IMR-90 (cell line): ENCODE results near the gene GRM4. TPM values are rescaled to one million over a fixed set of nuclear protein-coding genes. Genes with fewer than 3 reads are reported as not detected.

Experiments
- ATAC-seq: fragments of 200-7000 bp; cut with Tn5 transposase; 2 replicates; pipeline ENCODE4 v1.9.1; 2020; ENCODE audit warnings: low read depth, mild to moderate bottlenecking, moderate library complexity
- BruUV-seq: library from RNA; stranded (reverse); fragments of 400-500 nt; replicated peaks from 2 replicates; lab custom pipeline; 2021; lab: Mats Ljungman, UMichigan
- CTCF ChIA-PET: fragments of 300-600 bp; formaldehyde crosslinking; extraction: SDS; loops from one replicate; lab custom pipeline; 2021; ENCODE audit warnings: antibody characterized with exemption; lab: Yijun Ruan, JAX
- POLR2A ChIA-PET: fragments of 300-600 bp; sonication (Branson Sonifier 250); formaldehyde crosslinking; loops from one replicate; lab custom pipeline; 2022; ENCODE audit warnings: antibody characterized with exemption; ENCODE audit not compliant: unreplicated experiment; lab: Charles Lee
- DNase-seq: peaks from one replicate; pipeline ENCODE4 v3.0.0; 2013
- H2AFZ ChIP-seq: replicated peaks from 2 replicates; pipeline ENCODE3; 2013; ENCODE audit warnings: low read length, mild to moderate bottlenecking; ENCODE audit not compliant: poor library complexity
- H2AK5ac ChIP-seq: 2 replicates; pipeline ENCODE4 v1.6.1; 2013; ENCODE audit warnings: low read depth, low read length, inconsistent platforms
- H2AK9ac ChIP-seq: replicated peaks from 2 replicates; pipeline ENCODE3; 2013; ENCODE audit warnings: mild to moderate bottlenecking, low read depth, low read length, moderate library complexity; ENCODE audit not compliant: poor library complexity
- H2BK120ac ChIP-seq: 2 replicates; pipeline ENCODE4 v1.6.1; 2013; ENCODE audit warnings: low read depth, low read length, inconsistent platforms
- H2BK15ac ChIP-seq: 3 replicates; pipeline ENCODE4 v1.6.1; 2013; ENCODE audit warnings: low read depth, low read length, inconsistent platforms
- H2BK20ac ChIP-seq: 2 replicates; pipeline ENCODE4 v1.6.1; 2013; ENCODE audit warnings: low read depth, mild to moderate bottlenecking, inconsistent platforms, low read length, moderate library complexity
- H2BK5ac ChIP-seq: 2 replicates; pipeline ENCODE4 v1.6.1; 2013; ENCODE audit warnings: mild to moderate bottlenecking, low read depth, low read length, inconsistent platforms; ENCODE audit not compliant: poor library complexity, severe bottlenecking
- H3K14ac ChIP-seq: replicated peaks from 2 replicates; pipeline ENCODE4 v1.6.1; 2013; ENCODE audit warnings: low read depth, low read length, inconsistent platforms
- H3K18ac ChIP-seq: 2 replicates; pipeline ENCODE4 v1.6.1; 2013; ENCODE audit warnings: low read depth, low read length, control low read depth
- H3K23ac ChIP-seq: 2 replicates; pipeline ENCODE4 v1.6.1; 2013; ENCODE audit warnings: low read depth, low read length, inconsistent platforms
- H3K27ac ChIP-seq: 2 replicates; pipeline ENCODE4 v1.5.1; 2013; ENCODE audit warnings: mild to moderate bottlenecking, control low read depth, low read length; ENCODE audit not compliant: insufficient read depth
- H3K27me3 ChIP-seq: 2 replicates; pipeline ENCODE4 v1.6.1; 2013; ENCODE audit warnings: low read length; ENCODE audit not compliant: control insufficient read depth, insufficient read depth
- H3K36me3 ChIP-seq: 2 replicates; pipeline ENCODE4 v1.6.1; 2013; ENCODE audit warnings: low read length, mixed read lengths; ENCODE audit not compliant: control insufficient read depth, insufficient read depth
- H3K4ac ChIP-seq: 2 replicates; pipeline ENCODE4 v1.6.1; 2013; ENCODE audit warnings: low read depth, low read length, inconsistent platforms
- H3K4me1 ChIP-seq: 2 replicates; pipeline ENCODE4 v1.6.1; 2013; ENCODE audit warnings: low read length, mixed read lengths; ENCODE audit not compliant: control insufficient read depth, insufficient read depth
- H3K4me2 ChIP-seq: 2 replicates; pipeline ENCODE4 v1.6.1; 2013; ENCODE audit warnings: low read depth, mild to moderate bottlenecking, control low read depth, low read length, moderate library complexity
- H3K4me3 ChIP-seq: 2 replicates; pipeline ENCODE4 v1.5.1; 2013; ENCODE audit warnings: low read depth, mild to moderate bottlenecking, control low read depth, low read length, moderate library complexity; ENCODE audit not compliant: insufficient read depth
- H3K56ac ChIP-seq: 2 replicates; pipeline ENCODE4 v1.6.1; 2013; ENCODE audit warnings: low read length, inconsistent platforms; ENCODE audit not compliant: insufficient read depth; ENCODE audit errors: extremely low read depth
- H3K79me1 ChIP-seq, 2 experiments: 2 replicates each; pipeline ENCODE4 v1.6.1; 2013; ENCODE audit warnings: low read length in 2 of 2, inconsistent platforms in 1 of 2, low read depth in 1 of 2
- H3K9ac ChIP-seq: 2 replicates; pipeline ENCODE4 v1.6.1; 2013; ENCODE audit warnings: low read depth, low read length, control low read depth
- H3K9me1 ChIP-seq: 2 replicates; pipeline ENCODE4 v1.6.1; 2013; ENCODE audit warnings: low read length, inconsistent platforms; ENCODE audit not compliant: insufficient read depth
- H3K9me3 ChIP-seq: 2 replicates; pipeline ENCODE4 v1.6.1; 2013; ENCODE audit warnings: low read length; ENCODE audit not compliant: control insufficient read depth, insufficient read depth
- H4K20me1 ChIP-seq: 2 replicates; pipeline ENCODE4 v1.6.1; 2013; ENCODE audit warnings: low read length, inconsistent platforms; ENCODE audit not compliant: insufficient read depth
- H4K5ac ChIP-seq: 2 replicates; pipeline ENCODE4 v1.6.1; 2013; ENCODE audit warnings: mild to moderate bottlenecking, low read depth, low read length, control low read depth
- H4K8ac ChIP-seq, 2 experiments: 2 replicates each; pipeline ENCODE4 v1.6.1; 2013; ENCODE audit warnings: low read depth in 2 of 2, low read length in 2 of 2, control low read depth in 1 of 2, inconsistent platforms in 1 of 2
- H4K91ac ChIP-seq: 2 replicates; pipeline ENCODE4 v1.6.1; 2013; ENCODE audit warnings: low read depth, low read length, inconsistent platforms; ENCODE audit not compliant: insufficient read depth
- CEBPB ChIP-seq: IDR thresholded peaks from 2 replicates; pipeline ENCODE4 v1.6.1; 2012; ENCODE audit warnings: low read depth, low read length, improper control_type of control experiment
- MAZ ChIP-seq: IDR thresholded peaks from 2 replicates; pipeline ENCODE4 v1.6.1; 2012; ENCODE audit warnings: low read depth, mild to moderate bottlenecking, low read length, improper control_type of control experiment, moderate library complexity, borderline replicate concordance
- MXI1 ChIP-seq: IDR thresholded peaks from 2 replicates; pipeline ENCODE4 v1.6.1; 2012; ENCODE audit warnings: low read depth, mild to moderate bottlenecking, low read length, moderate library complexity, borderline replicate concordance
- RCOR1 ChIP-seq: IDR thresholded peaks from 2 replicates; pipeline ENCODE4 v1.6.1; 2012; ENCODE audit warnings: mild to moderate bottlenecking, low read length, improper control_type of control experiment; ENCODE audit not compliant: insufficient replicate concordance
- WGBS, 2 experiments: methylation state at CpG; one replicate each; pipeline versions ENCODE4 v1.1.5 to v1.1.7; 2013; ENCODE audit warnings: missing lambda C conversion rate in 2 of 2; ENCODE audit not compliant: insufficient read length in 1 of 2; ENCODE audit errors: extremely low coverage in 2 of 2; 5-methylcytosine and 5-hydroxymethylcytosine counted together
- dilution Hi-C: fragments of 300-500 bp; cut with HindIII; formaldehyde crosslinking; loops from one replicate; pipeline ENCODE4 v1.14.3; 2018; ENCODE audit warnings: low sequenced_read_pairs; ENCODE audit not compliant: unreplicated experiment
- in situ Hi-C: fragments of 300-500 bp; cut with MboI; formaldehyde crosslinking; loops from 3 replicates; pipeline ENCODE4 v1.14.3; 2019; ENCODE audit warnings: low sequenced_read_pairs, inconsistent platforms, mixed read lengths
- intact Hi-C: fragments of 100-400 bp; cut with micrococcal nuclease; formaldehyde crosslinking; loops from 2 replicates; pipeline ENCODE4 v1.10.0; 2022
- polyA plus RNA-seq, 3 experiments: library from polyadenylated mRNA; depleted of rRNA; stranded (reverse); fragments of >200 nt; gene quantifications; 2 replicates each; pipeline ENCODE4 v1.2.3, GENCODE V29; 2012; ENCODE audit warnings: low replicate concordance in 1 of 3
- total RNA-seq: library from RNA; depleted of rRNA; stranded (reverse); fragments of >200 nt; gene quantifications from 2 replicates; pipeline ENCODE4 v1.2.3, GENCODE V29; 2012

GRM4 gene
- total and polyA plus RNA-seq, 2 of the 4 experiments (the other 2 are of a cell fraction): 0.02 TPM; not detected in 1

- no peak overlapping the region for H3K9ac ChIP-seq
- no peaks in the 10 kb centered on the region for H3K4me1 ChIP-seq
- H3K9me1 ChIP-seq: no peaks in the 10 kb centered on the region
- in situ Hi-C loops (no loop called here), intact Hi-C loops (loop anchor here (10.0 kb wide), 1 partner anchor 543 kb away; no protein-coding TSS in a partner anchor), dilution Hi-C loops (no loop called here)
- no TSS peak for BruUV-seq
- H3K27me3 ChIP-seq: peaks cover 57% of the 10 kb centered on the region
- H2BK5ac ChIP-seq: no peak overlapping the region
- no peak overlapping the region for H4K91ac ChIP-seq
- H3K4me3 ChIP-seq: no peak overlapping the region
- ChIA-PET CTCF (no interaction called here), POLR2A (no interaction called here)
- H3K4me2 ChIP-seq: no peak overlapping the region
- H3K27ac ChIP-seq: no peak overlapping the region
- DNase-seq: no peak
- H2AFZ ChIP-seq: no peak overlapping the region
- H4K5ac ChIP-seq: no peak overlapping the region
- no peak overlapping the region for H3K23ac ChIP-seq
- no peak overlapping the region for H4K8ac ChIP-seq
- H4K20me1 ChIP-seq: no peaks in the 10 kb centered on the region; the same call in 1 of the 2 replicates
- no peak overlapping the region for H3K56ac ChIP-seq
- ATAC-seq: no peak
- no peak overlapping the region for H3K18ac ChIP-seq
- H2AK9ac ChIP-seq: no peak overlapping the region
- H3K36me3 ChIP-seq: no peaks in the 10 kb centered on the region
- no peak overlapping the region for H2BK15ac ChIP-seq
- H3K4ac ChIP-seq: no peak overlapping the region
- H3K14ac ChIP-seq: no peak overlapping the region
- no peak overlapping the region for H2AK5ac ChIP-seq
- H3K9me3 ChIP-seq: no peaks in the 10 kb centered on the region
- no peak for TF ChIP-seq CEBPB
- no peak for TF ChIP-seq MAZ
- TF ChIP-seq MXI1: no peak
- no peak for TF ChIP-seq RCOR1
- H3K79me1 ChIP-seq: no peaks in the 10 kb centered on the region
- no peak overlapping the region for H2BK120ac ChIP-seq
- no CpG with 5 or more reads among the region's 3 CpGs for WGBS, 2 experiments
- no peak overlapping the region for H2BK20ac ChIP-seq
Measured at GRCh38 chr6:34061348-34061747, 84.5 kb downstream of the GRM4 start.
